Gastroesophageal sphincter (tissue), 3 donors: ENCODE results near the gene FRK.

Experiments used
- CTCF ChIP-seq, 4 experiments: fragments of 200-600 bp in 2 of 4; fragments of 450-650 bp in 2 of 4; sonication (generic) in 1 of 4; IDR thresholded peaks; one replicate each; pipeline ENCODE4 v1.5.1; 2017 to 2019; ENCODE audit warnings: antibody characterized with exemption in 4 of 4, mild to moderate bottlenecking in 2 of 4, moderate library complexity in 2 of 4
- EP300 ChIP-seq: sonication (generic); formaldehyde crosslinking; IDR thresholded peaks from one replicate; pipeline ENCODE4 v1.6.1; 2017; ENCODE audit warnings: antibody characterized with exemption, mild to moderate bottlenecking
- POLR2A ChIP-seq, 2 donors: fragments of 450-650 bp; IDR thresholded peaks; one replicate each; pipeline ENCODE4 v1.6.1; 2017; ENCODE audit warnings: antibody characterized with exemption in 2 of 2, mild to moderate bottlenecking in 2 of 2, moderate library complexity in 1 of 2

DNA sequence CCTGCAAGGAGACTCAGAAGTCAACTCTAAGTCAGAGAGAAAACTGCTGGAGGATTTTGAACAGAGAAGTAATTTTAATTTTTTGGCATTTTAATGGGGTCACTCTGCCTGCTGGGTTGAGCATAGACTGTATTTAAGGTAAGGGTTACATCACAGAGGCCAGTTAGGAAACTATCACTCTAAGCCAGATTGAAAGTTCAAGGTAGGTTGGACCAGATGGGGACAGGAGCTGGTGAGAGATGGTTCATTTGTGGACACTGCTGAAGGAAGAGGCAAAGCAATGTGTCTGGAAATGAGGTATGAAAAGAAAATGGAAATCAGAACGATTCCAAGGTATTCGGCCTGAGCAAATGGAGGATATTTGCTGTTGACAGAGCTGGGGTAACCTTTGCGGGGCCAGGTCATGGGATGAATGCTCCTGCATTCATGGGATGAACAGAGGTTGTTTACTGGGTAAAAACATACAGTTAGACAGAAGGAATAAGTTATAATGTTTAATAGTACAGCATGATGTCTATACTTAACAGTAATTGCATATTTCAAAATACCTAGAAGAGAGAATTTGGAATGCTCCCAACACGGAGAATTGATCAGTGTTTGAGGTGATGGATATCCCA lies 26.9 kb downstream of the FRK start:
- TF ChIP-seq CTCF (IDR thresholded peaks at IDR 0.05) (no peak), POLR2A (IDR thresholded peaks at IDR 0.05) (no peak), EP300 (no peak)
